ENCODE data around the gene ENTPD2.
A peak's percentile ranks its signal among the peaks of the same experiment; 100 is the strongest.

The ENTPD2 gene

DNA sequence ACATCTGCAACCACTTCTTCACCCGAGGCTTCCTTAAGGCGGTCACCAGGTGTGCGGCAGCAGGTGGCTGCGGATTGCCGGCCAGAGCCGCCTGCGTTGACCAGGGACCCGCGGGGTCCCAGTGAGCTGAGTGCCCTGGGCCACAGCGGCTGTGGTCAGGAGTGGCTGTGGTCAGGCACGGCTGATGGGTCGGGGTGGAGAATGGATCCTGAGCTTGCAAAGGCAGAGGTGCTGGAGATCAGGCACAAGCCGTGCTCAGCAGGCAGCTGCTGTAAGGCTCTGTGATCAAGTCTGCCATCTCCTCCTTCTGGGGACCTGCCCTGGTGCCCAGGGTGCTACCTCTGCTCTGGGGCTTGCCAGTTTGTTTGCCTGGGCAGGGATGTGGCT is 25.5 kb upstream of the ENTPD2 start:
- peak; percentile 9 for DNase-seq (ENCODE audit: low spot score)

DNA sequence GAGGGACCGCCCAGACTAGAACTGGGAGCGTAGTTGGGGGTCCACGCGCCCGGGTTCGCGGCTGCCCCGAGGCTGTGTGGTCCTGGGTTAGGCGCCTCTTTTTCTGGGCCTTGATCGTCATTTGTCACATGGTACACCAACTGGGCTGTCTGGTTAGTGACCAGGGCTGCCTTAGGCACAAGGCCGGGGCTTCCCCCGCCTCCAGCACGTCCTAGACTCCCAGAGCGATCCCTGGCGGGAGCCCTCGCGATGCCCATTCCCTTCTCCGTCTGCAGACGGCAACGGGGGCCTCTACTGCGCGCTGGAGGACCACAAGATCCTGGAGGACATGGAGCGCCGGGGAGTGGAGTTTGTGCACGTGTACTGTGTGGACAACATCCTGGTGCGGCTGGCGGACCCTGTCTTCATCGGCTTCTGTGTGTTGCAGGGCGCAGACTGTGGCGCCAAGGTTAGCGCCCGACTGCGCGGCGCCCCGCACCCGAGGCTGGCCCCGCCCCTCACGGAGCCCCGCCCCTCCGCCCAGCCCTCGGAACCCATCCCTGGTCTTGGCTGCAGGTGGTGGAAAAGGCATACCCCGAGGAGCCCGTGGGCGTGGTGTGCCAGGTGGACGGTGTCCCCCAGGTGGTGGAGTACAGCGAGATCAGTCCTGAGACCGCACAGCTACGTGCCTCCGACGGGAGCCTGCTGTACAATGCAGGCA is 25.0 kb upstream of the ENTPD2 start:
- no peak for DNase-seq (ENCODE audit: low spot score)

GRCh38 chr9:137077758-137078693 is 24.2 kb upstream of the ENTPD2 start:
- DNase-seq (ENCODE audit: low spot score): no peak

- peak; percentile 83 for DNase-seq (ENCODE audit: low spot score)
Observed at GRCh38 chr9:137077010-137077747, 23.3 kb upstream of the ENTPD2 start, which contains the start of gene UAP1L1. TSS of gene UAP1L1 (plus strand) at chr9:137077517. CDS start at chr9:137077533, 16 bp downstream.

DNA sequence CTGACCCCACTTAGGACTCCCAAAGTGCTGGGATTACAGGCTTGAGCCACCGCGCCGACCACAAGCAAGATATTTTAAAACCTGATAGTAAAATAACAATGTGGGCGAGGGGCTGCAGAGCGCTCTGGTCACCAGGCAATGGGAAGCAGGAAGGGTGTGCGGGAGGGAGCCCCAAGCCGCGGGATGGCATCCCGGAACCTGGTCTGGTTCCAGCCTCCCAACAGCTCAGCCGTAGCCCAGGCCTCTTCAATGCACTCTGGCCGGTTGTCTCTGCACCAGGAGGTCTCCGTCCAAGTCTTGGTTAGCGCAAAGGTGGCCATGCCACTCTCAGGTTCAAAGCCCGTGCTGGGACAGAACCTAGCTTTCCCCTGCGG is 22.8 kb upstream of the ENTPD2 start:
- DNase-seq (ENCODE audit: low spot score): no peak

DNA sequence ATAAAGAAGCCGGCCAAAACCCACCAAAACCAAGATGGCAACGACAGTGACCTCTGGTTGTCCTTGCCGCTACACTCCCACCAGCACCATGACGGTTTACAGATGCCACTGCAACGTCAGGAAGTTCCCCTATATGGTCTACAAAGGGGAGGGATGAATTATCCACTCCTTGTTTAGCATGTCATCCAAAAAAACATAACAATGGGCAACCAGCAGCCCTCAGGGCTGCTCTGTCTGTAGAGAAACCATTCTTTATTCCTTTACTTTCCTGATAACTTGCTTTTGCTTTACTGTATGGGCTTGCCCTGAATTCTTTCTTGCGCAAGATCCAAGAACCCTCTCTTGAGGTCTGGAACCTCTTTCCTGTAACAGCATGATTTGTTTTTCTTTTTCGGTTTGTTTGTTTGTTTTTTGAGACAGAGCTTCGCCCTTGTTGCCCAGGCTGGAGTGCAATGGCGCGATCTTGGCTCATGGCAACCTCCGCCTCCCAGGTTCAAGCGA is 21.5 kb upstream of the ENTPD2 start:
- no peak for DNase-seq (ENCODE audit: low spot score)

GRCh38 chr9:137074657-137075274 is 20.9 kb upstream of the ENTPD2 start:
- DNase-seq (ENCODE audit: low spot score): no peak

DNA sequence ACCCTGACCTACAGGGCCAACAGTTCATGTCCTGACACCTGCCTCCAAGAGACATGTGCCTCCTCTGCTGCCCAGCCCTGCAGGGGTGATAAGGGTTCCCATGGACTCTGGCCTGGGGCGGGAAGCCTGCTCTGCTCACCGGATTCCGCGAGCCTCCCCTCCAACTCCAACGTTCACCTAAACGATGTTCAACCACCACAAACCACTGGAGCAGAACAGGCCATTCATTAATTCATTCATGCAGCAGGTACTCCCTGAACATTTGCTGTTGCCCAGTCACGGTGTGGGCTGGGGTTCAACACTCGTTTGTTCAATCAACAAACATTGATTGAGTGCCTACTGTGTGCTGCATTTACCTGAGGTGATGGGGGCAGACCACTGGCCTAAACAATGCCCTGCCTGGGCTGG is 20.1 kb upstream of the ENTPD2 start:
- DNase-seq (ENCODE audit: low spot score): no peak

- DNase-seq (ENCODE audit: low spot score): no peak
Observed at GRCh38 chr9:137071282-137071681, 17.4 kb upstream of the ENTPD2 start.

GRCh38 chr9:137070906-137071275 is 17.0 kb upstream of the ENTPD2 start:
- no peak for DNase-seq (ENCODE audit: low spot score)

DNA sequence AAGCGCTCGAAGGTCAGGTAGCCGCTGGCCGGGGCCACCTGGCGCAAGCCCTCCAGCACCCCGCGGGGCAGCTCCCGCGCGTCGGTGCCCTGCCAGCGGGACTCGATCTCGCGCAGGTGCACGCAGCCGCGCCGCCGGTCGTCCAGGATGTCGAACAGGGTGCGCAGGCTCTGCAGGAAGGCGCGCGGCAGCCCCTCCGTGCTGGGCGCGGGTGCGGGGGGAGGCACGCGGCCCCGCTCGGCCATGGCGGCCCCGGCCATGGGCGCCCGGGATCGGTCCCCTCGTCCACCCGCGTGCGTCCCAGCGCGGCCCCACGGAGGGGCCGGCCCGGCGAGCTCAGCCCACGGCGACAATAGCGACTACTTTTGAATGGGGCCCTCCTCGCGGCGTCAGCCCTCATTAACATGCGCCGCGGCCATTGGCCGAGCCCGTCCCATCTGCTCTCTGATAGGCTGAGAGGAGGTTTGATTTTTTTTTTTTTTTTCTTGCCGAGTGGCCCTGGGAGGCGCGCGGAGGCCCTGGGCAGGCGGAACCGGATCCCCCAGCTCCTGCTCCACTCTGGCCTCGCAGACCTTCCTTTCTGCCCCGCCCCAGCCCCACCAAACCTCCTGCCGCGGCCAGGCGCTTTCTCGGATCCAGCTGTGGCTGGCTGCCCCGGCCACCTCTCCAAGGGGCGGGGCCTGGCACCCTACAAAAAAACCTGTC is 16.5 kb upstream of the ENTPD2 start, which contains the start of gene SAPCD2:
SAPCD2 (minus strand) TSS at position 357 of the 705 bp plus-strand sequence; CDS start at position 260, 97 bp downstream.
- peak; percentile 94 for DNase-seq (ENCODE audit: low spot score)

DNA sequence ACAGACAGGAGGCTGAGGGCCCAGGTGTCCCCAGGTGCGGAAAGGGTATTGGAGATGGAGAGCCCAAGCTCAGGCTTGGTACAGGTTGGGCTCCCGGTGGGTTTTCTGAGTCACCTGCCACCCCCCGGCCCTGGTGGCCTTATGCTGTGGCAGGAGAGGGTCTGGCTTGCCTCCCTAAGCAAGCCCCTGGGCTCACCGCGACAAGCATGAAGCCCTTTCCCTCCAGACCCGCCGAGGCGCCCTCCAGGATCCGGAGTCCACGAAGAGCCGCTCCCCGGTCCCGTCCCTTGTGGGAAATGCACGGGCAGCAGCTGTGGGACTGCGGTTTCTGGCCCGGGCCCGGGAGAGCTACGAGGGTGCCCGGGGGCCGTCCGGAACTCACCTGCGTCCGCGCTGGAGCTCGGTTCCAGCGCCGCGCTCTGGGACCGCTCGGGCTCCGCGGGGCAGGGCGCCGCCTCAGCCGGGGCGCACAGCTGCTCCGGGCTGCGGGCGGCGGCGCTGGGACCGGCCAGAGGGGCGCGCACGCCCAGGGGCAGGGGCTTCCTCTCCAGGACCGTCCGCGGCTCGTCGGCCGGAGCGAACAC is 15.7 kb upstream of the ENTPD2 start:
- peak; percentile 66 for DNase-seq (ENCODE audit: low spot score)

DNA sequence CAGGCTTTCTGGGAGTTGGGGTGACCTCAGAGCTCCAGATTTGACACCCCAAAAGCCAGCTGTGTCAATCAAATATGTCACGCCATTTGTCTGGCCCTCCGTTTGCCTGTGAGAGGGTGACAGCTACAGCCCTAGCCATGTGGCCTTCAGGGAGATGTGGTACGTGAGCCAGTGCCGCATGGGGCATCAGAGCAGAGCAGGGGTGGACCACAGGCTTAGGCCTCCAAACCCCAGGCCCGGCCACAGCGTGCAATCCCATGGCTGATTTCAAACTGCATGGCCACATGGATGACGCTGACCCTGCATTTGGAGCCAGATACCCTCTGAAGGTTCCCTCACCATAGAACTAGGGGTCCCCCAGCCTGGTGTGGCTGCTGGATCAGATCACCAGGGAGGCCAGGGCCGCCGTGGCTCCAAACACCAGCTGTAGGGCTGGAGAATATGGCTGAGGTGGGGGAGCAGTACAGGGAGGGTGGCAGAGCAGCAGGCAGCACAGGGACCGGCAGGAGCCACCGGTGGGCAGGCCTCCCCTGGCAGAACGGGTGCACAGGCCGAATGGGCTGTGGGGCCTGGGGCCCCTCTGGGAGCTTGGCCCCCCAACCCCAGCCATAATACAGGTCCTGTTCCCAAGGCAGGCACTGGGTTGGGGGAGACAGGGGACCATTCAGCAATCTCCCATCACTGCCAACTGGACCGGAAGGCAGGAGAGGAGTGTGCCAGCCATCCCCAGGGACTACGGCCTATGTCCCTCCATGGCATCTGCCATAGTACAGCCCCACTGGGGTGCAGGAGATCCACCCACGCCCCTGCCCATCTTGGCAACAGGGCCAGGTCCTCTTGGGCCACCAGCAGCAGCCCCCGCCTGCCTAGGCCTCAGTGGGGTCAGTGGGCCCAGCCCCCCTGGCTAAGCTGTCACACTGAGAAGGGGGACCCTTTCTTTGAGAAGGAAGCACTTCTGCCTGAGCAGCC is 15.0 kb upstream of the ENTPD2 start:
- DNase-seq (ENCODE audit: low spot score): no peak

DNA sequence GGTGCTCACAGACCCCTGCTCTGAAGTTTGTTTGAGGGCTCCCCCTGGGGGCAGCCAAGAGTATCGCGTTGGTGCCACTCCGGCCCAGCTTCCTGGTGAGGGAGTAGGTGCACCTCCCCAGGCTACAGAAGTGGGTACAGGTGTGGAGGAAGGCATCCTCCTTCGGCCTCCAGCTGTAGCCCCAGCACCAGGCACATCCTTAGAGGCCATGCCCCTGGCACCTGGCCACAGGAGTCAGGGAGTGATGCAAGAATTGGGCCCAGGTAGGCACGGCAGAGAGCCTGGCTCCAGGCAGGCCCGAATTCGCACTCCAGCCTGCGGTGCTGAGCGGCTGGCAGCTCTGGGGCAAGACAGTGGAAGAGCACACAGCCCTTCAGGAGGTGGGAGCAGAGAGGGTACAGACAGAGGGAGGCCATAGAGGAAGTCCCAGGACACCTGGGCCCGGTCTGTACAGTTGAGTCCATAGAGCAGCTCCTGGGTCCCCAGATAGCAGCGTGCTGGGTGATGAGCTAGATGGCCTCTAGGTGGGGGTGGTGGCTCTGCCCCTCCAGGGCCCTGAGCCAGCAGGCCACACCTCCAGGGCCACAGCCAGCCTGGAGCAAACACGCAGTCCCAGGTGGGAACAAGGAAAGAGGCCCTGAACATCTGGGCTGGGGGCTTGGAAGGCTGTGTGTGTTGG is 14.1 kb upstream of the ENTPD2 start:
- peak; percentile 86 for DNase-seq (ENCODE audit: low spot score)

GRCh38 chr9:137066096-137066861 is 12.4 kb upstream of the ENTPD2 start:
- no peak for DNase-seq (ENCODE audit: low spot score)

DNA sequence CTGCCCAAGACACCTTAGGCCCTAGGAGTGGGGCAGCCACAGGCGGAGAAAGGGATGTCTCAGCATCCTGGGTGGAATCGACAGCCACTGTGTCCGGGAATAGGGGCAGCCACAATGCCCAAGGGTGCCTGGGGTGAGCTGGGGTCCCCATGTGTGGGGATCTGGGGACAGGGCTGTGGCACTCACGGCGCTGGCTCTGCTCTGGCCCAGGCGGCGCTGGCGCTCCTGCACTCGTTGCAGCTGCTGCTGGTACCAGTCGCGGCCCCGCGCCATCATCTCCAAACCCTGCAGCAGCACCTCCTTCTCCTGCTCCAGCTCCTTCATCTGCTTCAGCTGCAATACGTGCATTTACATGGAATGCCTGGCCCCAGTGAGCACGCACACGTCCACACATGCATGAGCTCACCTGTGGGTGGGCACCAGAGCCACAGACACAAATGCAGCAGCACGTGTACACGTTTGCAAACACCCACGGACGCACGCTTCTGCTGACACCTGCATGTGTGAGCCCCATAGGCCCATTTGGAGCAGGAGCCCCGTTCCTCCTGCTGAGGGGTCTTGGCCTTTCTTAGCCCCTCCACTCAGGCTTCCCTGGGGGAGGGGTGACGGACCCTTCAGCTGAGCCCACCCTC is 11.6 kb upstream of the ENTPD2 start:
- DNase-seq (ENCODE audit: low spot score): no peak

DNA sequence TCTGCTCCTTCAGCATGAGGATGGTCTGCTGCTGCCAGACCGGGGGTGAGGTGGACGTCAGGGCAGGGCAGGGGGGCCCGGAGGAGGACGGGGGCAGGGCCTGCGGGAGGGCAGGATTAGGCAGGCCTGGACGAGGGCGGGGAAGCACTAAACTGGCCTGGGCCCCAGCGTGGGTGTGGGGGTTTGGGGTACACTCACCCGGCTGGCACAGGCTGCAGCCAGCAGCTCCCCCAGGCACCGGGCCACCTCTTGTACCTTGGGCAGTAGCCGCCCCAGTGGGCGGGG is 11.0 kb upstream of the ENTPD2 start:
- DNase-seq (ENCODE audit: low spot score): no peak

All from D341Med (cell line).